GM12865 (cell line): Measurements from ENCODE around the gene ACER2.
"Not testable (repeated sequence)": the region's sequence is repeated elsewhere in the genome, so short reads cannot be mapped to it uniquely, and the experiment has no call there.

ENCODE experiments used
- DNase-seq: peaks from one replicate; pipeline ENCODE4 v3.0.0; 2010; ENCODE audit warnings: low read depth
- H3K4me3 ChIP-seq: 2 replicates; pipeline ENCODE4 v1.5.1; 2011; ENCODE audit warnings: mild to moderate bottlenecking, low read depth, low read length, control low read depth
- TF ChIP-seq, protein P1 (sequence below): IDR thresholded peaks from 2 replicates; pipeline ENCODE4 v1.5.1; 2011; ENCODE audit warnings: low read length, control low read depth, low read depth, inconsistent platforms; ENCODE audit not compliant: insufficient read depth; ENCODE audit errors: missing control alignments

Gene ACER2

DNA sequence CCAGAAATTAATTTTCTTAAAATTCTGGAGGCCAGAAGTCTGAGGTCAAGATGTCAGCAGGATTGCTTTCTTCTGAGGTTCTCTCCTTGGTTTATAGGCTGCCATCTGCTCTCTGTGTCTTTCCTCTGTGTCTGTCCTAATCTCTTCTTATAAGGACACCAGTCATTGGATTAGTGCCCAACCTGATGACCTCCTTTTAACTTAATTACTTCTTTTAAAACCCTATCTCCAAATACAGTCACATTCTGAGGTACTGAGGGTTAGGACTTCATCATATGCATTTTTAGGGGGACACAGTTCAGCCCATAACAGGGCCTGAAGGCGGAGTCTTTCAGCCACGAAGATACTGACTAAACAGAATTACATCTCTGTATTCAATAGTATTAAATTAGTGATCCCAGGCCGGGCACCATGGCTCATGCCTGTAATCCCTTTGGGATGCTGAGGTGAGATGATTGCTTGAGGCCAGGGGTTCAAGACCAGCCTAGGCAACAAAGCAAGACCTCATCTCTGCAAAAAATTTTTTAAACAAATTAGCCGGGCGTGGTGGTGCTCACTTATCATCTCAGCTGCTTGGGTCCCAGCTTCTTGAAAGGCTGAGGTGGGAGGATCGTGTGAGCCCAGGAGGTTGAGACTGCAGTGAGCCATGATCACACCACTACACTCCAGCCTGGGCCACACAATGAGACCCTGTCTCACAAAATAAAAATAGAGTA is 22.9 kb upstream of the ACER2 start:
- DNase-seq, result no peak
- H3K4me3 ChIP-seq, result no peak overlapping the region
- TF ChIP-seq, protein P1, sequence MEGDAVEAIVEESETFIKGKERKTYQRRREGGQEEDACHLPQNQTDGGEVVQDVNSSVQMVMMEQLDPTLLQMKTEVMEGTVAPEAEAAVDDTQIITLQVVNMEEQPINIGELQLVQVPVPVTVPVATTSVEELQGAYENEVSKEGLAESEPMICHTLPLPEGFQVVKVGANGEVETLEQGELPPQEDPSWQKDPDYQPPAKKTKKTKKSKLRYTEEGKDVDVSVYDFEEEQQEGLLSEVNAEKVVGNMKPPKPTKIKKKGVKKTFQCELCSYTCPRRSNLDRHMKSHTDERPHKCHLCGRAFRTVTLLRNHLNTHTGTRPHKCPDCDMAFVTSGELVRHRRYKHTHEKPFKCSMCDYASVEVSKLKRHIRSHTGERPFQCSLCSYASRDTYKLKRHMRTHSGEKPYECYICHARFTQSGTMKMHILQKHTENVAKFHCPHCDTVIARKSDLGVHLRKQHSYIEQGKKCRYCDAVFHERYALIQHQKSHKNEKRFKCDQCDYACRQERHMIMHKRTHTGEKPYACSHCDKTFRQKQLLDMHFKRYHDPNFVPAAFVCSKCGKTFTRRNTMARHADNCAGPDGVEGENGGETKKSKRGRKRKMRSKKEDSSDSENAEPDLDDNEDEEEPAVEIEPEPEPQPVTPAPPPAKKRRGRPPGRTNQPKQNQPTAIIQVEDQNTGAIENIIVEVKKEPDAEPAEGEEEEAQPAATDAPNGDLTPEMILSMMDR, result no peak

DNA sequence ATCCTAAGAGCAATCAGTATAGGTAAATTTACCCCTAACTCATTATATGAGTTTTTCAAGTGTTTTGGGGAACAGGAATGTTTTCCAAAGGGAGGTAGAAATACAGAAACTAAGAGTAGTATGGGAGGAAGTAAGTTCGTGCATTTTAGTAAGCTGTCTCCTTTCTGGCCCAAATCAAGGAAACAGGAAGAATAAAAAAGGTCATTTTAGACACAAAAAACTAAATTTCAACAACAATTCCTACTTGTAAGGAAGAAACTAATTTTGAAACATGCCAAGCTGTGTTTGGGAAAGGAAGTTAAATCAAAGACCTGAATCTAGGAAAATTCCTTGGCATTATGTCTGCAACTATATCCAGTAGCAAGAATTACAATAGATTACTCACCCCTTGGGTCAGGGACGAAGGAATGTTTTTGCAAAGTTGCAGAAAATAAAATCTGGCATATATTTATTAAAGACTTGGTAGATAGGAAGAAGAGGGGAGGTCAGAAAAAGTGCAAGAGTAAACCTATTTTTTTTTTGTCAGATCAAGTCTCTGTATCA is 22.2 kb upstream of the ACER2 start:
- no peak for DNase-seq
- TF ChIP-seq, protein P1, result no peak
- no peak overlapping the region for H3K4me3 ChIP-seq

DNA sequence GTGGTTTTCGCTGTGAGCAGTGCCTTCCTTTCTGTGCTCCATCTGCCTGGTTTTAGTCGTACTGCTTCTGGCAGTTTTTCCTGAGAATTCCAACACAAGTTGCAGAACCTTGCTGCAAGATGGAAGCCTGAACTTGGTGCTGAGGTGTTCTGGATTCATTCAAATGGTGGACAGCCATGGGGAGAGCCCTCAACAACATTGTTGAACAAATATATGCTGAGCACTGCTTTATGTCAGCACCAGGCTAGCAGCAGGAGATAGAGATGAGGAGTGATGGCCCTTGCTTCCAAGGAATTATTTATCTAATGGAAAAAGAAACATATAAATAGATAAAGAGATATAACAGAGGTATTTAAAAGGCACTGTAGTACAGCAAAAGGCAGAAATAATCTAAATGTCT is 21.5 kb upstream of the ACER2 start:
- H3K4me3 ChIP-seq, result no peak overlapping the region
- TF ChIP-seq, protein P1, result no peak
- DNase-seq, result no peak

DNA sequence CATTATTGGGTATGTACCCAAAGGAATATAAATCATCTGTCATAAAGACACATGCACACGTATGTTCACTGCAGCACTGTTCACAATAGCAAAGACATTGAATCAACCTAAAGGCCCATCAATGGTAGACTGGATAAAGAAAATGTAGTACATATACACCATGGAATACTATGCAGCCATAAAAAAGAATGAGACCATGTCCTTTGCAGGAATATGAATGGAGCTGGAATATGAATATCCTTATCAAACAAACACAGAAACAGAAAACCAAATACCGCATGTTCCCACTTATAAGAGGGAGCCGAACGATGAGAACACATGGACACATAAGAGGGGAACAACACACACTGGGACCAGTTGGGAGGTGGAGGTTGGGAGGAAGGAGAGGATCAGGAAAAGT is 19.3 kb upstream of the ACER2 start:
- not testable (repeated sequence) for H3K4me3 ChIP-seq, DNase-seq

DNA sequence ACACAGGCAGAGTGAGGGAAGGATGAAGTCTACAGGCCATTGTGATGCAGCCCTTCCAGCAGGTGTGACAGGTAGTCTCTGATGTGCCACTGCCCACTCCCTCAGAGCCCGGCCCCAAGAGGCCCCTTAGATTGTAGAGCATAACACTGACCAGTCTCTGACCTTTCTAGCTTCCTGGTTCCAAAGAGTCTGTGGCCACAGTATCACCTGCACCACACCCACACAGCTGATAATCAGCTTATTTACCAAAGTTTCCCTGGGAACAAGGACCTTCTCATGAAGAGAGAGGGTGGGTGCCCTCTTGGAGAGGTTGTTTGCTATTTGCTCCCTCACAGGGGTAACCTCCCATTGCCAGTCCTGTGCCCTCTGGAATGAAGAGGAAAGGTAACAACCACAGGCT is 11.0 kb upstream of the ACER2 start:
- DNase-seq, result no peak
- TF ChIP-seq, protein P1, result no peak
- H3K4me3 ChIP-seq, result no peak overlapping the region

DNA sequence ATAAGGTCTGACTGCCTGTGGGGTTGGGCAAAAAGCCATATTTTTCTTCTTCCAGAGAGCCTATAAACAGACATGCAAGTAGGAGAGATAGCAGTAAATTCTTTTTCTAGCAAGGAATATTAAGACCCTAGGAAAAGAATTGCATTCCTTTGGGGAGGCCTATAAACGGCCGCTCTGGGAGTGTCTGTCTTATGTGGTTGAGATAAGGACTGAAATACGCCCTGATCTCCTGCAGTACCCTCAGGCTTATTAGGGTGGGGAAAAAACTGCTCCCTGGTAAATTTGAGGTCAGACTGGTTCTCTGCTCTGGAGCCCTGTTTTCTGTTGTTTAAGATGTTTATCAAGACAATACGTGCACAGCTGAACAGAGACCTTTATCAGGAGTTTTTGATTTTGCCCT is 5.6 kb upstream of the ACER2 start:
- not testable (repeated sequence) for H3K4me3 ChIP-seq, DNase-seq

DNA sequence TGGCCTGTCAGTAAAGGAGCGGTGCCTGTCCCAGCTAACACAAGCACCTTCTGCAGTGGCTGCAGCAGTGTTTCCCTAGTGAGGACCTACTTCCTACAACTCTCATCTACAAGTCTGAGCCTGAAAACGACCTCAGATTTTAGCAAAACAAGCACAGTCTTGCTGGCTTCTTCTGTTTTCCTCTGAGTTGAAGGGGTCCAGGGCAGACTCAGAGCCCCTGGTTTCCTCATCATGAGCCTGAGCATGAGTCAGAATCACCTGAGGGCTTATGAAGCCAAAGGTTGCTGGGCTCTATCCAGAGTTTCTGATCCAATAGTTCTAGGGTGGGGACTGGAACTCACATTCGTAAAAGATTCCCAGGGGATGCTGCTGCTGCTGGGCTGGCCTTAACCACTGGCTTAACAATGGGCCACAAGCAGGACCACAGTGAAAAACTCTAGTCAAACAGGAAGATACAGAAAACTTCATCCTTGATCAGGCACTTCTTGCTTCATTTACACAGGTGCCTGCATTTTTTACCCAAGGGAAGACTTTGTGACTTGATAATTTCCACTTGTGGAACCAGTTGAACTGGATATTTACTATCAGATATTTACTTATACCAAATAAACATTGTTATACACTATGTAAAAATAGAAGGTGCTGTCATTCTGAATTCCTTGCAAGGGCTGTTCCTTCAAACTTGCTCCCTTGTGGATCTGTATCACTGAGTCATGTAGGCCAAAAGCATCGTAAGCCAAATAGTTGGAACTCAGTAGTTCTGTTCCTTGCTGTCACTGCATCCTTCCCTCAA is 4.3 kb upstream of the ACER2 start:
- no peak overlapping the region for H3K4me3 ChIP-seq
- no peak for DNase-seq

More for the DNA sequence above, 4.3 kb upstream of the ACER2 start:
- TF ChIP-seq, protein P1, result no peak
